GM18507 (cell line): ENCODE results near the gene SKA1.
"Not testable (repeated sequence)": the region's sequence is repeated elsewhere in the genome, so short reads cannot be mapped to it uniquely, and the experiment has no call there.

Experiments used
- DNase-seq: peaks from one replicate; pipeline ENCODE4 v3.0.0; 2011; ENCODE audit warnings: low read depth; ENCODE audit not compliant: insufficient read length; ENCODE audit errors: extremely low spot score
- FAIRE-seq: peaks from 2 replicates; lab custom pipeline; 2011; peaks lifted over from hg19 to GRCh38; lab: Jason Lieb, UNC

Gene SKA1

GRCh38 chr18:50388988-50389387 is 14.1 kb downstream of the SKA1 start:
- no peak for DNase-seq
- FAIRE-seq = no peak

- DNase-seq = no peak
- no peak for FAIRE-seq
These were observed 19.0 kb downstream of the SKA1 start for GRCh38 chr18:50393802-50394201.

- DNase-seq = no peak
These were observed 20.2 kb downstream of the SKA1 start for GRCh38 chr18:50395093-50395492.

GRCh38 chr18:50396005-50396660 is 21.3 kb downstream of the SKA1 start:
- DNase-seq (no peak), FAIRE-seq (no peak)

More at GRCh38 chr18:50395093-50395492, 20.2 kb downstream of the SKA1 start:
- FAIRE-seq = no peak

GRCh38 chr18:50397023-50397422 is 22.2 kb downstream of the SKA1 start:
- FAIRE-seq (no peak), DNase-seq (no peak)

- FAIRE-seq (no peak), DNase-seq (no peak)
These were observed 23.3 kb downstream of the SKA1 start for GRCh38 chr18:50398099-50398498.

GRCh38 chr18:50398947-50399346 is 24.1 kb downstream of the SKA1 start:
- FAIRE-seq = no peak
- DNase-seq = no peak

GRCh38 chr18:50399582-50399981 is 24.7 kb downstream of the SKA1 start:
- DNase-seq (no peak), FAIRE-seq (no peak)

- not testable (repeated sequence) for FAIRE-seq, DNase-seq
These were observed 25.6 kb downstream of the SKA1 start for GRCh38 chr18:50400438-50400837.

- no peak for DNase-seq
- no peak for FAIRE-seq
These were observed 26.4 kb downstream of the SKA1 start for GRCh38 chr18:50401295-50401694.

GRCh38 chr18:50401888-50402287 is 27.0 kb downstream of the SKA1 start:
- DNase-seq = no peak
- FAIRE-seq = no peak

- not testable (repeated sequence) for DNase-seq, FAIRE-seq
These were observed 30.1 kb downstream of the SKA1 start for GRCh38 chr18:50404752-50405581.

GRCh38 chr18:50405582-50406271 is 30.9 kb downstream of the SKA1 start:
- no peak for DNase-seq
- FAIRE-seq = no peak

GRCh38 chr18:50409236-50409635 is 34.4 kb downstream of the SKA1 start:
- FAIRE-seq (no peak), DNase-seq (no peak)

- DNase-seq = no peak
- FAIRE-seq = no peak
These were observed 35.2 kb downstream of the SKA1 start for GRCh38 chr18:50410008-50410407.

GRCh38 chr18:50410894-50411293 is 36.0 kb downstream of the SKA1 start:
- no peak for FAIRE-seq
- DNase-seq = no peak

GRCh38 chr18:50416832-50417231 is 42.0 kb downstream of the SKA1 start:
- FAIRE-seq, DNase-seq: not testable (repeated sequence)

GRCh38 chr18:50417705-50418104 is 42.9 kb downstream of the SKA1 start:
- not testable (repeated sequence) for DNase-seq, FAIRE-seq

- DNase-seq (no peak), FAIRE-seq (no peak)
These were observed 43.8 kb downstream of the SKA1 start for GRCh38 chr18:50418650-50419049.

GRCh38 chr18:50422286-50422898 is 47.5 kb downstream of the SKA1 start:
- DNase-seq = no peak
- no peak for FAIRE-seq
